Neural progenitor cell (in vitro differentiated cells): ENCODE results near the gene FGFBP2. TPM values are rescaled to one million over a fixed set of nuclear protein-coding genes. Genes with fewer than 3 reads are reported as not detected.

Source experiments
- DNase-seq: peaks from one replicate; pipeline ENCODE4 v3.0.0-alpha.2; 2016; ENCODE audit warnings: low spot score
- H2AFZ ChIP-seq: fragments of 200-600 bp; sonication (generic); replicated peaks from 2 replicates; pipeline ENCODE4 v1.6.1; 2016; ENCODE audit warnings: antibody characterized with exemption
- H3F3A ChIP-seq: fragments of 200-600 bp; sonication (generic); 2 replicates; pipeline ENCODE4 v1.6.1; 2016; ENCODE audit warnings: antibody characterized with exemption, low read depth
- H3K27ac ChIP-seq: fragments of 200-600 bp; sonication (generic); 2 replicates; pipeline ENCODE4 v1.5.1; 2016; ENCODE audit warnings: mild to moderate bottlenecking
- H3K27me3 ChIP-seq: fragments of 200-600 bp; sonication (generic); 2 replicates; pipeline ENCODE4 v1.6.1; 2016; ENCODE audit warnings: mild to moderate bottlenecking, moderate library complexity
- H3K36me3 ChIP-seq: fragments of 200-600 bp; sonication (generic); 2 replicates; pipeline ENCODE4 v1.5.1; 2016
- H3K4me1 ChIP-seq: fragments of 200-600 bp; sonication (generic); 2 replicates; pipeline ENCODE4 v1.6.1; 2016; ENCODE audit warnings: mixed run types
- H3K4me2 ChIP-seq: fragments of 200-600 bp; sonication (generic); 2 replicates; pipeline ENCODE4 v1.6.1; 2016
- H3K4me3 ChIP-seq: fragments of 200-600 bp; sonication (generic); 2 replicates; pipeline ENCODE4 v1.5.1; 2016
- H3K79me2 ChIP-seq: fragments of 200-600 bp; sonication (generic); 2 replicates; pipeline ENCODE4 v1.6.1; 2016; ENCODE audit warnings: low read depth
- H3K9ac ChIP-seq: fragments of 200-600 bp; sonication (generic); 2 replicates; pipeline ENCODE4 v1.6.1; 2016
- H3K9me3 ChIP-seq: fragments of 200-600 bp; sonication (generic); 2 replicates; pipeline ENCODE4 v1.5.1; 2016; ENCODE audit warnings: low read depth
- H4K20me1 ChIP-seq: fragments of 200-600 bp; sonication (generic); 2 replicates; pipeline ENCODE4 v1.6.1; 2016; ENCODE audit warnings: low read depth
- H3K27ac Mint-ChIP-seq: 3 replicates; pipeline ENCODE4 v1.8.0; 2021; ENCODE audit warnings: mixed read lengths
- H3K27me3 Mint-ChIP-seq: 2 replicates; pipeline ENCODE4 v1.8.0; 2022; ENCODE audit warnings: low read depth, mild to moderate bottlenecking, inconsistent platforms, moderate library complexity, mixed read lengths; ENCODE audit not compliant: insufficient read depth
- H3K36me3 Mint-ChIP-seq: 3 replicates; pipeline ENCODE4 v1.8.0; 2021; ENCODE audit warnings: mixed read lengths
- H3K4me1 Mint-ChIP-seq: 3 replicates; pipeline ENCODE4 v1.8.0; 2021; ENCODE audit warnings: mixed read lengths
- H3K4me3 Mint-ChIP-seq: 3 replicates; pipeline ENCODE4 v1.8.0; 2021; ENCODE audit warnings: mild to moderate bottlenecking, moderate library complexity, mixed read lengths
- H3K9me3 Mint-ChIP-seq: 3 replicates; pipeline ENCODE4 v1.8.0; 2020; ENCODE audit warnings: mixed read lengths
- CTCF ChIP-seq: fragments of 200-600 bp; sonication (generic); IDR thresholded peaks from 2 replicates; pipeline ENCODE4 v1.5.1; 2017; ENCODE audit warnings: antibody characterized with exemption, mild to moderate bottlenecking
- EZH2 ChIP-seq: fragments of 200-600 bp; sonication (generic); IDR thresholded peaks from 2 replicates; pipeline ENCODE4 v1.6.1; 2017; ENCODE audit warnings: antibody characterized with exemption, mild to moderate bottlenecking, moderate library complexity
- EZH2phosphoT487 ChIP-seq: fragments of 200-600 bp; sonication (generic); IDR thresholded peaks from 2 replicates; pipeline ENCODE4 v1.6.1; 2017; ENCODE audit warnings: antibody characterized with exemption
- total RNA-seq: library from RNA; depleted of rRNA; stranded (reverse); fragments of >200 nt; gene quantifications from 2 replicates; pipeline ENCODE4 v1.2.3, GENCODE V29; 2015; ENCODE audit warnings: low replicate concordance

The FGFBP2 gene
- total RNA-seq, 1 donor from 2014 or later: 1.6 TPM

GRCh38 chr4:15947684-15948083 lies 15.3 kb downstream of the FGFBP2 start:
- TF ChIP-seq CTCF: no peak
- TF ChIP-seq EZH2phosphoT487: no peak
- TF ChIP-seq EZH2: no peak
- Mint-ChIP-seq H3K9me3 (no peaks in the 10 kb centered on the region), H3K27ac (no peak overlapping the region), H3K4me1 (no peaks in the 10 kb centered on the region), H3K4me3 (no peak overlapping the region), H3K27me3 (no peaks in the 10 kb centered on the region), H3K36me3 (no peaks in the 10 kb centered on the region)
- H3K4me2 ChIP-seq: no peak overlapping the region
- no peaks in the 10 kb centered on the region for H3K36me3 ChIP-seq
- H3K79me2 ChIP-seq: no peaks in the 10 kb centered on the region
- no peaks in the 10 kb centered on the region for H3K27me3 ChIP-seq
- H3K9ac ChIP-seq: no peak overlapping the region
- no peaks in the 10 kb centered on the region for H3K9me3 ChIP-seq
- DNase-seq: no peak
- H2AFZ ChIP-seq: no peak overlapping the region
- no peak overlapping the region for H3K4me3 ChIP-seq
- H3K27ac ChIP-seq: no peak overlapping the region
- H3K4me1 ChIP-seq: no peaks in the 10 kb centered on the region
- H4K20me1 ChIP-seq: no peaks in the 10 kb centered on the region
- no peaks in the 10 kb centered on the region for H3F3A ChIP-seq

GRCh38 chr4:15945516-15945915 lies 17.5 kb downstream of the FGFBP2 start:
- Histone ChIP-seq H3F3A (no peaks in the 10 kb centered on the region), H3K27me3 (no peaks in the 10 kb centered on the region), H3K9me3 (no peaks in the 10 kb centered on the region), H3K79me2 (no peaks in the 10 kb centered on the region), H3K4me3 (no peak overlapping the region), H3K36me3 (no peaks in the 10 kb centered on the region), H3K4me2 (no peak overlapping the region), H3K4me1 (no peaks in the 10 kb centered on the region), H4K20me1 (no peaks in the 10 kb centered on the region), H3K27ac (no peak overlapping the region), H3K9ac (no peak overlapping the region), H2AFZ (no peak overlapping the region)
- H3K9me3 Mint-ChIP-seq: no peaks in the 10 kb centered on the region
- H3K27me3 Mint-ChIP-seq: no peaks in the 10 kb centered on the region
- H3K36me3 Mint-ChIP-seq: no peaks in the 10 kb centered on the region
- no peaks in the 10 kb centered on the region for H3K4me1 Mint-ChIP-seq
- TF ChIP-seq CTCF (no peak), EZH2 (no peak), EZH2phosphoT487 (no peak)
- H3K27ac Mint-ChIP-seq: no peak overlapping the region
- DNase-seq: no peak
- H3K4me3 Mint-ChIP-seq: no peak overlapping the region

- Mint-ChIP-seq H3K36me3 (no peaks in the 10 kb centered on the region), H3K27me3 (no peaks in the 10 kb centered on the region), H3K27ac (no peak overlapping the region), H3K4me3 (no peak overlapping the region), H3K4me1 (no peaks in the 10 kb centered on the region), H3K9me3 (no peaks in the 10 kb centered on the region)
- no peaks in the 10 kb centered on the region for H3K4me1 ChIP-seq
- TF ChIP-seq CTCF: no peak
- TF ChIP-seq EZH2phosphoT487: no peak
- TF ChIP-seq EZH2: no peak
- no peak overlapping the region for H3K4me2 ChIP-seq
- no peak for DNase-seq
- H3K27me3 ChIP-seq: no peaks in the 10 kb centered on the region
- no peaks in the 10 kb centered on the region for H3K9me3 ChIP-seq
- H2AFZ ChIP-seq: no peak overlapping the region
- H3K27ac ChIP-seq: no peak overlapping the region
- no peak overlapping the region for H3K4me3 ChIP-seq
- H3K36me3 ChIP-seq: no peaks in the 10 kb centered on the region
- no peaks in the 10 kb centered on the region for H3K79me2 ChIP-seq
- H3K9ac ChIP-seq: no peak overlapping the region
- no peaks in the 10 kb centered on the region for H3F3A ChIP-seq
- H4K20me1 ChIP-seq: no peaks in the 10 kb centered on the region
Measured at GRCh38 chr4:15944895-15945294, 18.1 kb downstream of the FGFBP2 start.
